GM12892 (cell line): ENCODE measurements around the gene SIRT2.

Experiments used
- POLR2A ChIP-seq: IDR thresholded peaks from 2 replicates; pipeline ENCODE4 v1.6.1; 2011; ENCODE audit warnings: low read depth, low read length, control low read depth
- TAF1 ChIP-seq: IDR thresholded peaks from 2 replicates; pipeline ENCODE4 v1.6.1; 2011; ENCODE audit warnings: low read depth, mild to moderate bottlenecking, control low read depth, low read length, borderline replicate concordance

DNA sequence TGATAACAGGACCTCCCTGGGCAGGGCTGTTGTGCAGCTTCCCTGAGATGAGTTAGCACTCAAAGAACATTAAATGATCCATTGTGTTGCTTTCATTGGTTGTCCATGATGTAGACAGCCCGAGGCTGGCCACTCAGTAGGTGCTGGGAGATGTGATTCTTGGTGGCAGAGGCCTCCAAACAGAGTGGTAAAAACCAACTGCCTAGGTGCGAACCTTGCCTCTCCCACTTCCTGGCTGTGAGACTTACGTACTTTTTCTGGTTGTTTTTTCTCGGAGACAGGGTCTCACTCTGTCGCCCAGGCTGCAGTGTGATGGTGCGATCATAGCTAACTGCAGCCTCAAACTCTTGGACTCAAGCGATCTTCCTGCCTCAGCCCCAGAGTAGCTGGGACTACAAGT is 25.0 kb upstream of the SIRT2 start:
- TF ChIP-seq TAF1 = no peak
- no peak for TF ChIP-seq POLR2A
